NCI-H2196 treated with DMSO at 0.1 percent for 48 hours (cell line): ENCODE data around the gene SAYSD1.

Experiments
- DNase-seq: peaks from one replicate; lab custom pipeline; 2025; ENCODE audit not compliant: unreplicated experiment; lab: John Stamatoyannopoulos, UW

SAYSD1 gene

GRCh38 chr6:39058471-39059147 lies 56.4 kb downstream of the SAYSD1 start:
- no peak for DNase-seq

DNA sequence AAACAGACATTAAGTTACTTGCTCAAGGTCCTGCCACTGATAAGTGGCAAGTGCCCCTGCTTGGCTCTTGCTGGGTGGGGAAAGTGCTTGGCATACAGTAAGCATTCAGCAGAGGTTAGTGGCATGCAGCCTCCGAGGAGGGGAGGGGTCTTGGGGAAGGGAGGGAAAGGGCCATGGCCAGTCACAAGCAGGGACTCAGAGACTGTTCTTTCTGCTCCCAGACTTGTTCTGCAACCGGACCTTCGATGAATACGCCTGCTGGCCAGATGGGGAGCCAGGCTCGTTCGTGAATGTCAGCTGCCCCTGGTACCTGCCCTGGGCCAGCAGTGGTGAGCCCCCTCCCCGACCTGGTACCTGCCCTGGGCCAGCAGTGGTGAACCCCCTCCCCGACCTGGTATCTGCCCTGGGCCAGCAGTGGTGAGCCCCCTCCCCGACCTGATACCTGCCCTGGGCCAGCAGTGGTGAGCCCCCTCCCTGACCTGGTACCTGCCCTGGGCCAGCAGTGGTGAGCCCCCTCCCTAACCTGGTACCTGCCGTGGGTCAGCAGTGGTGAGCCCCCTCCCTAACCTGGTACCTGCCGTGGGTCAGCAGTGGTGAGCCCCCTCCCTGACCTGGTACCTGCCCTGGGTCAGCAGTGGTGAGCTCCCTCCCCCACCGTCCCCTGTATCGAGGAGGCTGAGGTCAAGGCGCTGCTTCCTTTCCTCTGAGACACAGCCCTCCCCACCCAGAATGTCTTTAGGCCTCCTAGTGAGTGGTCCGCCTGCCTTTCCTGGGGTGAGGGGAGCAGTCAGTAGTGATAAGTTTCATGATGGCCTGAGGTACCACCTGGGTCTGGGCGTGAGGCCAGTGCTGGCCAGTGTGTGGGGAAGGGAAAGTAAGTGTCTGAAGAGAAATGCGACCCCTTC lies 57.5 kb downstream of the SAYSD1 start:
- DNase-seq, result no peak

DNA sequence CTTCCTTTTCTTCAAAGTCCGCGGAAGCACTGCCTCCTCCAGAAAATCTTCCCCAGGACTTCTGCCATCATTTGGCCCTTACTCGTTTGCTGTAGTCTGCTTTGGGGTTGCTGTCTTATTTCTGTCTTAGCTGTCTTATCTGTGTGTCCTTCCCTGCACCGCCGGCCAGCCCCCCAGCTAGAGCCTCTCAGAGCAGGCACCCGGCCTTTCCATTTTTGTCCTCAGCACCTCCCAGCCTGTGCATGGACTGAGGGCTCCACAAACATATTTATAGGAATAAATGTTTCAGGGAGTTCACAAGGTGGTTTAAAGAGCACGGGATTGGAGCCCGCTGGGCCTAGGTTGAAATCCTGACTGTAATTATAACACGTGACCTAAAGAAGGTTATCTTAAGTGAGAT lies 58.3 kb downstream of the SAYSD1 start:
- no peak for DNase-seq

DNA sequence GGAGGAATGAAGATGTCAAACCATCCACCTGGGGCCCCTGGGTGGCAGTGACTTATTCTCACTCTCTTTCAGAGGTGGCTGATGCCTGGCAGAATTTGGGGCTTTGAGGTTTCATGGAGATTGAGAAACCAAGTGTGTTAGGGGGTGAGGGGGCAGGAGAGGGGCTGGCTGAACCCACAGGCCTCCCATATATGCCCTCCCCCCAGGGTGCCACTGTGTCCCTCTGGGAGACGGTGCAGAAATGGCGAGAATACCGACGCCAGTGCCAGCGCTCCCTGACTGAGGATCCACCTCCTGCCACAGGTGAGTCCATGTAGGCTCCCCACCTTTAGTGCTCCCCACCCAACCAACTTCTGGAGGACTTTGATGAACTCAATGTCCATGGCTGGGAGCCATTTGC lies 58.8 kb downstream of the SAYSD1 start:
- DNase-seq, result no peak

DNA sequence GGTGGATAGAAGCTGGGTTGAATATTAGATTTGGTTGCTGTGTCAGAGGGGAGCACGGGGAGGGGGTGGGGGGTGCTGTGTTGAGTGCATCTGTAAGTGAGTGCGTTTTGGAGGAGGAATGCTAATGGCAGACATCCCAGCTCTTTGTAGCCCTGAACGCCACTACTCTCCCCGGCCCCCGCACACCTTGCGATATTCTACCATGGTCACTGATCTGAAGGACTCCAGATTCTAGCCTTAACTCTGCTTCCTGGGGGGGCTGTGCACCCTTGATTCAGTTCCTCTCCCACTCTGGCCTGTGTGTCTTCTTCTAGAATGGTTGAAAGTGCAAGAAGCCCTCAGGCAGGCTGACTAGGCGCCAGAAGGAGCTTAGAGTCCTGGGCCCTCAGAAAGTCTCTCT lies 59.3 kb downstream of the SAYSD1 start:
- no peak for DNase-seq

DNA sequence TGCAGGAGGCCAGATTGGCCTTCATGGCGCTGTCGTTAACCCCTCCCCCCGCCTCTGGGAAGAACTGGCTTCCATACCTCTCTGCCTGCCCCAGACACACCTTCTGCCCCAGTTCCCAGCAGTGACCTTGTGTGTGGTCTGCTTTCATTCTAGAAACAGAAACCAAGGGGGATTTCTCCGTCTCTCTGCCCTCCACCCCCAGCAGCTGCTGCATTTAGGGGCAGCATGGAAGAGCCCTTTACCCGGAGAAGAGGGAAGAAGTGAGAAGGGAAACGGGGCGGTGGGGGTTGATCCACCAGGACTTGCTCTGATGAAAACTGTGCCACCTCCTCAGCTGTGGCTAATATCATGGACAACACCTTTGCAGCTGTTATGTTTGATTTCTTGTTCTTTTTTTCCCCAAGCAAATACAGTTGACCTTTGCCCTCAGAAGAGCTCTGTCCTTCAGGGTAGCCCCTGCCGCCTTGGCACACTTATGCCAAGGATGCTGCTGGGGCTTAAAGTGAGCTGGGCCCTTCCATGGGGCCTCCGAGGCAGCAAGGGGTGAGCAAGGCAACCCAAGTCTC lies 60.3 kb downstream of the SAYSD1 start:
- DNase-seq, result no peak
